Adipocyte (in vitro differentiated cells): ENCODE measurements around the gene ITGAX.
"Not testable (repeated sequence)": the region's sequence is repeated elsewhere in the genome, so short reads cannot be mapped to it uniquely, and the experiment has no call there.

Experiments used
- DNase-seq: peaks from one replicate; pipeline ENCODE4 v3.0.0-alpha.2; 2015; ENCODE audit warnings: low read depth
- H3K27me3 ChIP-seq: replicated peaks from 2 replicates; pipeline ENCODE4 v1.7.0; 2013; ENCODE audit warnings: mild to moderate bottlenecking, low read length, moderate library complexity; ENCODE audit not compliant: control insufficient read depth, insufficient read depth
- H3K36me3 ChIP-seq: 2 replicates; pipeline ENCODE4 v1.7.0; 2013; ENCODE audit warnings: low read length, mild to moderate bottlenecking, moderate library complexity; ENCODE audit not compliant: control insufficient read depth, insufficient read depth, severe bottlenecking
- H3K4me1 ChIP-seq: 2 replicates; pipeline ENCODE4 v1.7.0; 2013; ENCODE audit warnings: mild to moderate bottlenecking, low read length, moderate library complexity; ENCODE audit not compliant: control insufficient read depth, insufficient read depth
- H3K4me3 ChIP-seq: 2 replicates; pipeline ENCODE4 v1.7.0; 2013; ENCODE audit warnings: mild to moderate bottlenecking, low read length, moderate library complexity
- H3K9ac ChIP-seq: 2 replicates; pipeline ENCODE4 v1.7.0; 2013; ENCODE audit warnings: mild to moderate bottlenecking, low read length, moderate library complexity
- H3K9me3 ChIP-seq: 2 replicates; pipeline ENCODE4 v1.7.0; 2013; ENCODE audit warnings: mild to moderate bottlenecking, low read length, moderate library complexity; ENCODE audit not compliant: control insufficient read depth

ITGAX gene

GRCh38 chr16:31354394-31355291 lies at the start of gene ITGAX:
Gene ITGAX (plus strand): TSS chr16:31355176. CDS start chr16:31355255, 79 bp downstream.
- H3K9me3 ChIP-seq, result no peaks in the 10 kb centered on the region
- H3K9ac ChIP-seq, result no peak within 1 kb of the TSS
- no peaks in the 10 kb centered on the region for H3K36me3 ChIP-seq
- peaks cover 6% of the 10 kb centered on the region for H3K27me3 ChIP-seq
- no peak for DNase-seq
- no peaks in the 10 kb centered on the region for H3K4me1 ChIP-seq
- no peak within 1 kb of the TSS for H3K4me3 ChIP-seq

DNA sequence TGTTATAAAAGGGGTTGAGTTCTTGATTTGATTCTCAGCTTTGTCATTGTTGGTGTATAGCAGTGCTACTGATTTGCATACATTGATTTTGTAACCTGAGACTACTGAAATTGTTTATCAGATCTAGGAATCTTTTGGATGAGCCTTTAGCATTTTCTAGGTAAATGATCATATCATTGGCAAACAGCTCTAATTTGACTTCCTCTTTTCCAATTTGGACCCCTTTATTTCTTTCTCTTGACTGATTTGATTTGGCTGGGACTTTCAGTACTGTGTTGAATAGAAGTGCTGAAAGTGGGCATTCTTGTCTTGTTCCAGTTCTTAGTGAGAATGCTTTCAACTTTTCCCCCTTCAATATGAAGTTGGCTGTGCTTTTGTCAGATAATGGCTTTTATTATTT lies 49.8 kb upstream of the ITGAX start:
- no peaks in the 10 kb centered on the region for H3K36me3 ChIP-seq
- no peak for DNase-seq
- no peaks in the 10 kb centered on the region for H3K27me3 ChIP-seq
- H3K4me1 ChIP-seq, result no peaks in the 10 kb centered on the region
- no peak overlapping the region for H3K4me3 ChIP-seq
- H3K9ac ChIP-seq, result no peak overlapping the region
- no peaks in the 10 kb centered on the region for H3K9me3 ChIP-seq

- not testable (repeated sequence) for H3K4me3 ChIP-seq, H3K9me3 ChIP-seq, DNase-seq, H3K9ac ChIP-seq, H3K27me3 ChIP-seq, H3K4me1 ChIP-seq, H3K36me3 ChIP-seq
These were observed 46.6 kb upstream of the ITGAX start for GRCh38 chr16:31308381-31308780.

GRCh38 chr16:31322500-31322899 lies 32.5 kb upstream of the ITGAX start:
- peaks cover 24% of the 10 kb centered on the region for H3K9me3 ChIP-seq
- H3K9ac ChIP-seq, result no peak overlapping the region
- no peak overlapping the region for H3K4me3 ChIP-seq
- H3K36me3 ChIP-seq, result no peaks in the 10 kb centered on the region
- no peaks in the 10 kb centered on the region for H3K4me1 ChIP-seq
- no peak for DNase-seq
- peaks cover 4% of the 10 kb centered on the region for H3K27me3 ChIP-seq

DNA sequence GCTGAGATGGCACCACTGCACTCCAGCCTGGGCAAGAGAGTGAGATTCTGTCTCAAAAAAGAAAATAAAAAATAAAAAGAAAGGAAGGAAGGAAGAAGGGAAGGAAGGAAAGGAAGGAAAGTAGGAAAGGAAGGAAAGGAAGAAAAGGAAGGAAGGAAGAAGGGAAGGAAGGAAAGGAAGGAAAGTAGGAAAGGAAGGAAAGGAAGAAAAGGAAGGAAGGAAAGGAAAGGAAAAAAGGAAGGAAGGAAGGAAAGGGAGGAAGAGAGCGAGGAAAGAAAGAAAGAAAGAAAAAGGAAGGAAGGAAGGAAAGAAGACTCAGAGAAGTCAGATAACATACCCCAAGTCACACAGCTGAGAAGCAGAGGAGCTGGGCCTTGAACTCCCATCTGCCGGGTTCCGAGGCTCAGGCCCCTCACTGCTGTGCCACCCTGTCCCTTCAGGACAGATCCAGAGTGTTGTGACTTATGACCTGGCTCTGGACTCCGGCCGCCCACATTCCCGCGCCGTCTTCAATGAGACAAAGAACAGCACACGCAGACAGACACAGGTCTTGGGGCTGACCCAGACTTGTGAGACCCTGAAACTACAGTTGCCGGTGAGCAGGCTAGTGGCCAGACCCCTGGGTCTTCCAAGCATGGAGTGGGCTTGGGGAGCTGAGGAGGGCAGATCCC lies 30.9 kb upstream of the ITGAX start:
- DNase-seq, result no peak
- H3K9ac ChIP-seq, result no peak overlapping the region
- H3K4me3 ChIP-seq, result no peak overlapping the region
- peaks cover 20% of the 10 kb centered on the region for H3K9me3 ChIP-seq
- H3K27me3 ChIP-seq, result peaks cover 13% of the 10 kb centered on the region
- no peaks in the 10 kb centered on the region for H3K36me3 ChIP-seq
- no peaks in the 10 kb centered on the region for H3K4me1 ChIP-seq

GRCh38 chr16:31325171-31325570 lies 29.8 kb upstream of the ITGAX start:
- Histone ChIP-seq H3K4me3 (no peak overlapping the region), H3K9me3 (peaks cover 20% of the 10 kb centered on the region), H3K36me3 (no peaks in the 10 kb centered on the region), H3K4me1 (no peaks in the 10 kb centered on the region), H3K9ac (no peak overlapping the region), H3K27me3 (peaks cover 24% of the 10 kb centered on the region)
- no peak for DNase-seq

GRCh38 chr16:31327646-31328225 lies 27.2 kb upstream of the ITGAX start:
- Histone ChIP-seq H3K27me3 (peaks cover 39% of the 10 kb centered on the region), H3K9ac (no peak overlapping the region), H3K4me3 (no peak overlapping the region), H3K4me1 (no peaks in the 10 kb centered on the region), H3K9me3 (peaks cover 10% of the 10 kb centered on the region), H3K36me3 (no peaks in the 10 kb centered on the region)
- no peak for DNase-seq

DNA sequence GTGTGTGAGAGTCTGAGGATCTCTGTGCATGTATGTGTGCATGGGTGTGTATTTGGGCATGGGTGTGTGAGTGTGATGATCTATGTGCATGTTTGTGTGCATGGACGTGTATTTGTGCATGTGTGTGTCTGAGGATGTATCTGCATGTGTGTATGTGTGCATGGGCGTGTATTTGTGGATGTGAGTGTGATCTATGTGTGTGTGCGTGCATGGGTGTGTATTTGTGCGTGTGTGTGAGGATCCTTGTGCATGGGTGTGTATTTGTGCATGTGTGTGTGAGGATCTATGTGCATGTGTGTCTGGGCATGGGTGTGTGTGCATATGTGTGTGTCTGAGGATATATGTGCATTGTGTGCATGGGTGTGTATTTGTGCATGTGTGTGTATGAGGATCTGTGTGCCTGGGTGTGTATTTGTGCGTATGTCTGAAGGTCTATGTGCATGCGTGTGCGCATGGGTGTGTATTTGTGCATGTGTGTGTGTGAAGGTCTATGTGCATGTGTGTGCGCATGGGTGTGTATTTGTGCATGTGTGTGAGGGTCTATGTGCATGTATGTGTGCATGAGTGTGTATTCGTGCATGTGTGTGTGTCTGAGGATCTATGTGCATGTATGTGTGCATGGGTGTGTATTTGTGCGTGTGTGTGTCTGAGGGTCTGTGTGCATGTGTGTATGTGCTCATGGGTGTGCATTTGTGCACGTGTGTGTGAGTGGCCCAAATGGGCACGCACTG lies 26.5 kb upstream of the ITGAX start:
- Histone ChIP-seq H3K27me3 (peaks cover 39% of the 10 kb centered on the region), H3K9me3 (peaks cover 7% of the 10 kb centered on the region), H3K9ac (no peak overlapping the region), H3K36me3 (no peaks in the 10 kb centered on the region), H3K4me3 (no peak overlapping the region), H3K4me1 (no peaks in the 10 kb centered on the region)
- no peak for DNase-seq

GRCh38 chr16:31329671-31330552 lies 25.1 kb upstream of the ITGAX start:
- H3K36me3 ChIP-seq, result no peaks in the 10 kb centered on the region
- H3K9me3 ChIP-seq, result peaks cover 7% of the 10 kb centered on the region
- H3K4me3 ChIP-seq, result no peak overlapping the region
- peaks cover 42% of the 10 kb centered on the region for H3K27me3 ChIP-seq
- no peaks in the 10 kb centered on the region for H3K4me1 ChIP-seq
- H3K9ac ChIP-seq, result no peak overlapping the region
- DNase-seq, result no peak

DNA sequence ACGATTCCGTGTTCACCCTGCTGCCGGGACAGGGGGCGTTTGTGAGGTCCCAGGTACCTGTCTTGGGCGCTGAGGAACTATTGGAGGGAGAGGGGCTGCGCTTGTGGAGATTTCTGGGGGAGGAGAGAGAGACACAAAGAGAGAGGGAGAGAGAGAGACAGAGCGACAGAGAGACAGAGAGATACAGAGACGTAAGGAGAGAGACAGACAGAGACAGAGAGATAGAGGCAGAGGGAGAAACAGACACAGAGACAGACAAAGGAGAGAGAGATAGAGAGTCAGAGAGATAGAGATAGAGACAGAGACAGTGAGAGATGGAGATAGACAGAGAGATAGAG lies 24.5 kb upstream of the ITGAX start:
- Histone ChIP-seq H3K36me3 (no peaks in the 10 kb centered on the region), H3K9me3 (peaks cover 5% of the 10 kb centered on the region), H3K4me1 (no peaks in the 10 kb centered on the region), H3K9ac (no peak overlapping the region), H3K27me3 (peaks cover 47% of the 10 kb centered on the region), H3K4me3 (no peak overlapping the region)
- no peak for DNase-seq
